MCF 10A (cell line): ENCODE measurements around the gene SRC. TPM values are rescaled to one million over a fixed set of nuclear protein-coding genes. Genes with fewer than 3 reads are reported as not detected.

Source experiments
- BruUV-seq: library from RNA; stranded (reverse); fragments of 400-500 nt; replicated peaks from 2 replicates; lab custom pipeline; 2021; lab: Mats Ljungman, UMichigan
- CTCF ChIA-PET: fragments of 300-600 bp; sonication (Branson Sonifier 250); formaldehyde crosslinking; extraction: SDS; loops from one replicate; lab custom pipeline; 2021; ENCODE audit warnings: antibody characterized with exemption, inconsistent platforms; lab: Yijun Ruan, JAX
- POLR2A ChIA-PET: fragments of 300-600, 350-650 bp; sonication (Branson Sonifier 250); formaldehyde crosslinking; extraction: SDS; loops from one replicate; lab custom pipeline; 2020; ENCODE audit warnings: antibody characterized with exemption, inconsistent platforms; lab: Yijun Ruan, JAX
- DNase-seq: peaks from one replicate; pipeline ENCODE4 v3.0.0-alpha.2; 2018; ENCODE audit not compliant: unreplicated experiment
- H3K27ac Mint-ChIP-seq: one replicate; pipeline ENCODE4 v1.8.0; 2022; ENCODE audit warnings: mild to moderate bottlenecking, low read depth, mixed read lengths; ENCODE audit not compliant: unreplicated experiment
- H3K27me3 Mint-ChIP-seq: one replicate; pipeline ENCODE4 v1.8.0; 2022; ENCODE audit warnings: mixed read lengths; ENCODE audit not compliant: insufficient read depth, unreplicated experiment
- H3K36me3 Mint-ChIP-seq: one replicate; pipeline ENCODE4 v1.8.0; 2022; ENCODE audit warnings: mild to moderate bottlenecking, moderate library complexity, mixed read lengths; ENCODE audit not compliant: insufficient read depth, unreplicated experiment
- H3K4me1 Mint-ChIP-seq: one replicate; pipeline ENCODE4 v1.8.0; 2022; ENCODE audit warnings: mixed read lengths; ENCODE audit not compliant: insufficient read depth, unreplicated experiment
- H3K4me3 Mint-ChIP-seq: one replicate; pipeline ENCODE4 v1.8.0; 2022; ENCODE audit warnings: mild to moderate bottlenecking, moderate library complexity, mixed read lengths; ENCODE audit not compliant: unreplicated experiment
- H3K9me3 Mint-ChIP-seq: one replicate; pipeline ENCODE4 v1.8.0; 2022; ENCODE audit warnings: mixed read lengths; ENCODE audit not compliant: unreplicated experiment
- intact Hi-C: fragments of 100-400 bp; cut with micrococcal nuclease; formaldehyde crosslinking; loops from 2 replicates; pipeline ENCODE4 v1.14.1; 2022
- total RNA-seq: library from RNA; stranded (reverse); gene quantifications from 2 replicates; pipeline ENCODE4 v1.2.3, GENCODE V29; 2022
- TF ChIP-seq, protein P1 (sequence below): fragments of 200-600 bp; IDR thresholded peaks from one replicate; pipeline ENCODE4 v1.8.0; 2022; ENCODE audit warnings: antibody characterized with exemption, mild to moderate bottlenecking; ENCODE audit not compliant: unreplicated experiment

Gene SRC
- total RNA-seq, 1 experiment from 2014 or later: 28.1 TPM

DNA sequence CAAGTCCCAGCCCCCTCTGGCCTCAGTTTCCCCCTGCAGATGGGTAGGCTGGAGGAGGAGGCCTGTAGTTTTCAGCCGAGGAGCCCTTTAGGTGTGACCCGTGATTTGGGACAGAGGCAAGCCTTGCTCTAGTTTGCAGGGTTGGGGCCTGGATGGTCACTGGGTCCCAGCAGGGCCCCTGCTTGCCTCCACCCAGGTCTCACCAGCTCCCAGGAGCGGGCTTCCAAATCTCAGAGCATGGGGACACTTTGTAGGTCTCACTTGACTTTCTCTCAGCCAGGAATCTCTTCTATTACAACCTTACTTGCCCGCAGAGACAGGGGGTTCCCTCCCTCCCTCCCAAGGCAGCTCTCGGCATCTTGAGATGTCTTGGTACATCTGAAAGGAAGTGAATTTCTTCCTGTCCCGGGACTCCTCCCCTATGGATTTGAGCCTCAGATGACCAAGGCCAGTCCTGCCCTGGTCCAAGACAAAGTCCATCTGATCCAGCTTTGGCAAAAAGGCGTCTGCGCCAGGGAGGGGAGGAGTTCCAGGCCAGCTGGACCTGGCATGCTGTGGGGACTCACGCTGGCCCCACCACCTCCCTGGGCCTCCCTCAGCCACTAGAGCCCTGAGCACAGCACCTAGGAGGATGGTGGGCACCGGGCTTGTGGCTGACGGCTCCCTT, 47.4 kb downstream of the SRC start:
- no TSS peak for BruUV-seq
- Mint-ChIP-seq H3K4me1 (peaks cover 19% of the 10 kb centered on the region), H3K27me3 (no peaks in the 10 kb centered on the region), H3K27ac (no peak overlapping the region), H3K4me3 (no peak overlapping the region), H3K36me3 (peaks cover 18% of the 10 kb centered on the region), H3K9me3 (no peaks in the 10 kb centered on the region)
- TF ChIP-seq, protein P1, sequence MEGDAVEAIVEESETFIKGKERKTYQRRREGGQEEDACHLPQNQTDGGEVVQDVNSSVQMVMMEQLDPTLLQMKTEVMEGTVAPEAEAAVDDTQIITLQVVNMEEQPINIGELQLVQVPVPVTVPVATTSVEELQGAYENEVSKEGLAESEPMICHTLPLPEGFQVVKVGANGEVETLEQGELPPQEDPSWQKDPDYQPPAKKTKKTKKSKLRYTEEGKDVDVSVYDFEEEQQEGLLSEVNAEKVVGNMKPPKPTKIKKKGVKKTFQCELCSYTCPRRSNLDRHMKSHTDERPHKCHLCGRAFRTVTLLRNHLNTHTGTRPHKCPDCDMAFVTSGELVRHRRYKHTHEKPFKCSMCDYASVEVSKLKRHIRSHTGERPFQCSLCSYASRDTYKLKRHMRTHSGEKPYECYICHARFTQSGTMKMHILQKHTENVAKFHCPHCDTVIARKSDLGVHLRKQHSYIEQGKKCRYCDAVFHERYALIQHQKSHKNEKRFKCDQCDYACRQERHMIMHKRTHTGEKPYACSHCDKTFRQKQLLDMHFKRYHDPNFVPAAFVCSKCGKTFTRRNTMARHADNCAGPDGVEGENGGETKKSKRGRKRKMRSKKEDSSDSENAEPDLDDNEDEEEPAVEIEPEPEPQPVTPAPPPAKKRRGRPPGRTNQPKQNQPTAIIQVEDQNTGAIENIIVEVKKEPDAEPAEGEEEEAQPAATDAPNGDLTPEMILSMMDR: no peak
- POLR2A ChIA-PET: interaction anchor here (0.9 to 1.6 kb wide), 2 partner anchors 98 to 116 kb away, joined by 3 to 4 read pairs; no protein-coding TSS in a partner anchor
- DNase-seq: no peak
- CTCF ChIA-PET: interaction anchor here (0.6 to 1.6 kb wide), 4 partner anchors 57 to 142 kb away, joined by 3 to 5 read pairs (median 4); no protein-coding TSS in a partner anchor
- intact Hi-C loops: loop anchor here (5.0 kb wide), 1 partner anchor 134 kb away; the partner anchor contains the start of gene BLCAP

DNA sequence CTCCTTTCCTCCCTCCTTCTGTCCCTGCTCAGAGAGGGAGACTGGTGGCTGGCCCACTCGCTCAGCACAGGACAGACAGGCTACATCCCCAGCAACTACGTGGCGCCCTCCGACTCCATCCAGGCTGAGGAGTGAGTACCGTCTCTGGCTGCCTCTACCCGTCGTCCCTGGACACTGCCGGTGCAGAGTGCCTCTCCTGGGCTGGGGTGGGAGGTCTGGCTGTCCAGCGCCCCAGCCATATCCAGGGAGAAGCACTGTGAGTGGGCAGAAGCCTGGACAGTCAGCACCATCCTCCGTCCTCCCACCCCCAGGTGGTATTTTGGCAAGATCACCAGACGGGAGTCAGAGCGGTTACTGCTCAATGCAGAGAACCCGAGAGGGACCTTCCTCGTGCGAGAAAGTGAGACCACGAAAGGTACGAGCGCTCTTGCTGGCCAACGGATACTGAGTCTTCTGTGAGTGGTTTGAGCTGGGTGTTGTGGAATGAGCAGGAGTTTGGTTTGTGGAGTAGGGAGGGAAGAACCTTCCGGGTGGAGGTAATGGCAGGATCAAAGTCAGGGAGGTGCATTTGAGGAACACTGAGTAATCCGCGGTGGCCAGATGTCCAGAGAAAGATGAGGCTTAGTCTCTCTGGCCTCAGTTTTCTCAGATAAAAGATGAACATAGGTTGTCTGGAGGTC, 48.1 kb downstream of the SRC start:
- Mint-ChIP-seq H3K9me3 (no peaks in the 10 kb centered on the region), H3K4me1 (peaks cover 19% of the 10 kb centered on the region), H3K27ac (peak overlapping the region; percentile 71), H3K36me3 (peaks cover 18% of the 10 kb centered on the region), H3K27me3 (no peaks in the 10 kb centered on the region), H3K4me3 (no peak overlapping the region)
- no peak for DNase-seq
- intact Hi-C loops: loop anchor here (5.0 kb wide), 1 partner anchor 133 kb away; the partner anchor contains the start of gene BLCAP
- ChIA-PET POLR2A (interaction anchor here (0.7 kb wide), 1 partner anchor 179 kb away, joined by 4 read pairs; no protein-coding TSS in a partner anchor), CTCF (interaction anchor here (1.6 kb wide), 1 partner anchor 140 kb away, joined by 4 read pairs; no protein-coding TSS in a partner anchor)
- TF ChIP-seq, protein P1: no peak
- no TSS peak for BruUV-seq

DNA sequence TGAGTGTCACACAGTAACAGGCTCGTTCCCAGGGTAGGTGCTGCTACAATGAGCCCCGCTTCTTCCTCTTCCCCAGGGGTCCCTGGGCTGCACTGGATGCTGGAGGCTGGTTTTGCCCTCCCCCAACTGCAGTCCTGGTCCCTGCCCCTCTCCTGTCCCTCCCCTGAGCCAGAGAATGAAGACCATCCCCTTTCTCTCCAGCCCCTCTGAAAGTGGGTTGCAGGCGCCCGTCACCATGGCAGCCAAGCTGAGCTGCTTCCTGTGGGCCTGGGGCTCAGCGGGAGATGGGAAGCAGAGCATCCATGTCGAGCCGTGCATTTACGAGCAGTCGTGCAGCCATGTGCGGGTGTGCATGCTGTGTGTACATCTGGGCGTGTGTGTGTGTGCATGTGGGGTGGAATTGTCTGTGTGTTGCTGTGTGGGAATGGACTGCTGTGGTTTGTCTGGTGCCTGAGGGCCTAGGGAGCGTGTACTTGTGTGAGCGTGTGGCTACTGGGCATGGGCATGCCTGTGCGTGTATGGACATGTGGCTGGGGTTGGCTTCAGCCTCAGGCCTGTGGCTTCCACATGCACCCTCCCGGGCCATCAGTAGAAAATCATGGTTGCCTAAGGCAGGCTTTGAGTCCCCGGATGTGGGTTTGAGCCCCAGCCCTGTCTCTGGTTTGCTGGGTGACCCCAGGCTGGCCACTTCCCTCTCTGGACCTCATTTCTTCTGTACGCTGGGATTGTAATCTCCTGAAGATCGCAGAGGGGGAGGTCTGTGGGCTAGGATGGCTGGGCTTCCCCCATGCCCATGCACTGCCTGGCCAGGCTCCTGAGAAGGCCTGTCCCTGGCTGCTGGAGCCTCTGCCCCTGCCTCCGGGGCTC, 48.8 kb downstream of the SRC start:
- POLR2A ChIA-PET: interaction anchor here (0.7 kb wide), 1 partner anchor 179 kb away, joined by 4 read pairs; no protein-coding TSS in a partner anchor
- peak; percentile 84 for DNase-seq
- no peak overlapping the region for H3K4me3 Mint-ChIP-seq

More for the DNA sequence above, 48.8 kb downstream of the SRC start:
- Mint-ChIP-seq H3K9me3 (no peaks in the 10 kb centered on the region), H3K4me1 (peaks cover 19% of the 10 kb centered on the region), H3K36me3 (peaks cover 16% of the 10 kb centered on the region), H3K27ac (peak overlapping the region; percentile 71), H3K27me3 (no peaks in the 10 kb centered on the region)
- TF ChIP-seq, protein P1: no peak
- intact Hi-C loops: loop anchor here (5.0 kb wide), 1 partner anchor 133 kb away; the partner anchor contains the start of gene BLCAP
- CTCF ChIA-PET: interaction anchor here (0.7 to 1.6 kb wide), 2 partner anchors 139 to 153 kb away, joined by 3 to 4 read pairs; no protein-coding TSS in a partner anchor
- BruUV-seq: no TSS peak
